ENCODE results near the gene WBP1.

WBP1 gene

GRCh38 chr2:74498500-74499266 is 40.4 kb downstream of the WBP1 start:
- Histone ChIP-seq H3K4me1 (ENCODE audit: control insufficient read depth, insufficient read depth, low read depth, low read length) (peaks cover 43% of the 10 kb centered on the region), H3K27ac (ENCODE audit: low read length, poor library complexity, severe bottlenecking) (no peak overlapping the region), H3K4me2 (ENCODE audit: low read length, poor library complexity, severe bottlenecking) (peak overlapping the region; percentile 75), H3K18ac (ENCODE audit: low read depth in 1 of 2, low read length in 2 of 2) (peak overlapping the region in 1 of 2 experiments; percentile 28), H2BK12ac (ENCODE audit: low read length in 2 of 2) (no peak overlapping the region), H2AFZ (ENCODE audit: low read depth, low read length) (no peak overlapping the region), H3K36me3 (ENCODE audit: control insufficient read depth in 1 of 2, insufficient read depth in 2 of 2, low read depth in 1 of 2, low read length in 2 of 2) (peaks cover 1 to 10% of the 10 kb centered on the region in 2 experiments), H2AK5ac (ENCODE audit: low read length, severe bottlenecking) (no peak overlapping the region), H2BK5ac (ENCODE audit: low read depth, low read length, poor library complexity, severe bottlenecking) (no peak overlapping the region), H3K9ac (ENCODE audit: low read length) (peak overlapping the region; percentile 77), H3K14ac (ENCODE audit: low read length in 2 of 2) (peak overlapping the region in 1 of 2 experiments; percentile 28), H3K4me3 (ENCODE audit: insufficient read depth in 1 of 2, low read depth in 1 of 2, low read length in 2 of 2) (peak overlapping the region; percentile 40 to 77), H3K27me3 (ENCODE audit: control insufficient read depth in 1 of 2, insufficient read depth in 1 of 2, low read length in 2 of 2) (peaks cover 0 to 55% of the 10 kb centered on the region in 2 experiments), H3K79me1 (replicated peaks; ENCODE audit: low read length, poor library complexity, severe bottlenecking) (peaks cover 3% of the 10 kb centered on the region), H3K23ac (ENCODE audit: low read length in 2 of 2) (peak overlapping the region in 1 of 2 experiments; percentile 99), H4K8ac (ENCODE audit: low read length) (no peak overlapping the region), H2BK15ac (ENCODE audit: low read depth, poor library complexity, severe bottlenecking) (no peak overlapping the region), H3K4ac (ENCODE audit: low read depth in 1 of 2, low read length in 2 of 2) (no peak overlapping the region), H2BK120ac (ENCODE audit: low read depth, low read length) (no peak overlapping the region), H4K91ac (ENCODE audit: low read length) (no peak overlapping the region), H3K9me3 (ENCODE audit: control insufficient read depth, low read length) (no peaks in the 10 kb centered on the region)
- peak; percentile 52 for DNase-seq
- WGBS: under 1% methylated on average over 41 of the region's 41 CpGs

- Histone ChIP-seq H3K27me3 (ENCODE audit: control insufficient read depth in 1 of 2, insufficient read depth in 1 of 2, low read length in 2 of 2) (peaks cover 0 to 55% of the 10 kb centered on the region in 2 experiments), H2BK12ac (ENCODE audit: low read length in 2 of 2) (no peak within 1 kb of the TSS), H3K79me1 (replicated peaks; ENCODE audit: low read length, poor library complexity, severe bottlenecking) (peaks cover 3% of the 10 kb centered on the region), H2BK120ac (ENCODE audit: low read depth, low read length) (no peak within 1 kb of the TSS), H2BK5ac (ENCODE audit: low read depth, low read length, poor library complexity, severe bottlenecking) (no peak within 1 kb of the TSS), H2AK5ac (ENCODE audit: low read length, severe bottlenecking) (no peak within 1 kb of the TSS), H3K4ac (ENCODE audit: low read depth in 1 of 2, low read length in 2 of 2) (no peak within 1 kb of the TSS), H3K23ac (ENCODE audit: low read length in 2 of 2) (peak within 1 kb of the TSS in 1 of 2 experiments; percentile 99), H3K4me2 (ENCODE audit: low read length, poor library complexity, severe bottlenecking) (peak within 1 kb of the TSS; percentile 75), H3K36me3 (ENCODE audit: control insufficient read depth in 1 of 2, insufficient read depth in 2 of 2, low read depth in 1 of 2, low read length in 2 of 2) (peaks cover 4 to 6% of the 10 kb centered on the region in 2 experiments), H4K8ac (ENCODE audit: low read length) (no peak within 1 kb of the TSS), H3K4me3 (ENCODE audit: insufficient read depth in 1 of 2, low read depth in 1 of 2, low read length in 2 of 2) (peak within 1 kb of the TSS; percentile 50 to 77), H3K18ac (ENCODE audit: low read depth in 1 of 2, low read length in 2 of 2) (peak within 1 kb of the TSS in 1 of 2 experiments; percentile 28), H2AFZ (ENCODE audit: low read depth, low read length) (no peak within 1 kb of the TSS), H2BK15ac (ENCODE audit: low read depth, poor library complexity, severe bottlenecking) (no peak within 1 kb of the TSS), H3K9ac (ENCODE audit: low read length) (peak within 1 kb of the TSS; percentile 77), H3K27ac (ENCODE audit: low read length, poor library complexity, severe bottlenecking) (no peak within 1 kb of the TSS), H3K14ac (ENCODE audit: low read length in 2 of 2) (peak within 1 kb of the TSS in 1 of 2 experiments; percentile 28), H4K91ac (ENCODE audit: low read length) (no peak within 1 kb of the TSS), H3K4me1 (ENCODE audit: control insufficient read depth, insufficient read depth, low read depth, low read length) (peaks cover 49% of the 10 kb centered on the region), H3K9me3 (ENCODE audit: control insufficient read depth, low read length) (no peaks in the 10 kb centered on the region)
- WGBS: 2% methylated on average over 65 of the region's 65 CpGs
- peak; percentile 45 for DNase-seq
Measured at GRCh38 chr2:74499267-74499939, 41.2 kb downstream of the WBP1 start, which contains the start of gene LBX2. Gene LBX2 (minus strand): TSS chr2:74499603. CDS start chr2:74499537, 66 bp downstream.

GRCh38 chr2:74499940-74500577 is 41.8 kb downstream of the WBP1 start:
- 35% methylated on average over 15 of the region's 15 CpGs for WGBS

GRCh38 chr2:74500578-74500946 is 42.3 kb downstream of the WBP1 start:
- Histone ChIP-seq H2BK5ac (ENCODE audit: low read depth, low read length, poor library complexity, severe bottlenecking) (no peak overlapping the region), H3K4ac (ENCODE audit: low read depth in 1 of 2, low read length in 2 of 2) (no peak overlapping the region), H2BK12ac (ENCODE audit: low read length in 2 of 2) (no peak overlapping the region), H2BK15ac (ENCODE audit: low read depth, poor library complexity, severe bottlenecking) (no peak overlapping the region), H3K79me1 (replicated peaks; ENCODE audit: low read length, poor library complexity, severe bottlenecking) (peaks cover 6% of the 10 kb centered on the region), H3K9me3 (ENCODE audit: control insufficient read depth, low read length) (no peaks in the 10 kb centered on the region), H3K27ac (ENCODE audit: low read length, poor library complexity, severe bottlenecking) (no peak overlapping the region), H3K14ac (ENCODE audit: low read length in 2 of 2) (no peak overlapping the region), H2BK120ac (ENCODE audit: low read depth, low read length) (no peak overlapping the region), H3K4me3 (ENCODE audit: insufficient read depth in 1 of 2, low read depth in 1 of 2, low read length in 2 of 2) (no peak overlapping the region), H4K8ac (ENCODE audit: low read length) (no peak overlapping the region), H4K91ac (ENCODE audit: low read length) (no peak overlapping the region), H3K4me1 (ENCODE audit: control insufficient read depth, insufficient read depth, low read depth, low read length) (peaks cover 54% of the 10 kb centered on the region), H2AK5ac (ENCODE audit: low read length, severe bottlenecking) (no peak overlapping the region), H3K23ac (ENCODE audit: low read length in 2 of 2) (no peak overlapping the region), H2AFZ (ENCODE audit: low read depth, low read length) (no peak overlapping the region), H3K4me2 (ENCODE audit: low read length, poor library complexity, severe bottlenecking) (no peak overlapping the region), H3K9ac (ENCODE audit: low read length) (no peak overlapping the region), H3K27me3 (ENCODE audit: control insufficient read depth in 1 of 2, insufficient read depth in 1 of 2, low read length in 2 of 2) (peaks cover 0 to 55% of the 10 kb centered on the region in 2 experiments), H3K18ac (ENCODE audit: low read depth in 1 of 2, low read length in 2 of 2) (no peak overlapping the region), H3K36me3 (ENCODE audit: control insufficient read depth in 1 of 2, insufficient read depth in 2 of 2, low read depth in 1 of 2, low read length in 2 of 2) (peaks cover 12 to 14% of the 10 kb centered on the region in 2 experiments)
- no peak for DNase-seq

More at GRCh38 chr2:74499940-74500577, 41.8 kb downstream of the WBP1 start:
- peaks cover 0 to 55% of the 10 kb centered on the region in 2 experiments for H3K27me3 ChIP-seq (ENCODE audit: control insufficient read depth in 1 of 2, insufficient read depth in 1 of 2, low read length in 2 of 2)
- H2AK5ac ChIP-seq (ENCODE audit: low read length, severe bottlenecking): no peak overlapping the region
- H3K36me3 ChIP-seq (ENCODE audit: control insufficient read depth in 1 of 2, insufficient read depth in 2 of 2, low read depth in 1 of 2, low read length in 2 of 2): peaks cover 7 to 9% of the 10 kb centered on the region in 2 experiments
- H3K4ac ChIP-seq (ENCODE audit: low read depth in 1 of 2, low read length in 2 of 2): no peak overlapping the region
- no peak overlapping the region for H3K27ac ChIP-seq (ENCODE audit: low read length, poor library complexity, severe bottlenecking)
- H3K4me3 ChIP-seq (ENCODE audit: insufficient read depth in 1 of 2, low read depth in 1 of 2, low read length in 2 of 2): peak overlapping the region in 1 of 2 experiments; percentile 77
- H3K9me3 ChIP-seq (ENCODE audit: control insufficient read depth, low read length): no peaks in the 10 kb centered on the region
- H3K14ac ChIP-seq (ENCODE audit: low read length in 2 of 2): no peak overlapping the region
- no peak overlapping the region for H4K8ac ChIP-seq (ENCODE audit: low read length)
- no peak overlapping the region for H2AFZ ChIP-seq (ENCODE audit: low read depth, low read length)
- H3K4me2 ChIP-seq (ENCODE audit: low read length, poor library complexity, severe bottlenecking): peak overlapping the region; percentile 75
- no peak overlapping the region for H2BK15ac ChIP-seq (ENCODE audit: low read depth, poor library complexity, severe bottlenecking)
- H3K23ac ChIP-seq (ENCODE audit: low read length in 2 of 2): no peak overlapping the region
- H2BK5ac ChIP-seq (ENCODE audit: low read depth, low read length, poor library complexity, severe bottlenecking): no peak overlapping the region
- no peak overlapping the region for H4K91ac ChIP-seq (ENCODE audit: low read length)
- peaks cover 49% of the 10 kb centered on the region for H3K4me1 ChIP-seq (ENCODE audit: control insufficient read depth, insufficient read depth, low read depth, low read length)
- H3K79me1 ChIP-seq (replicated peaks; ENCODE audit: low read length, poor library complexity, severe bottlenecking): peaks cover 3% of the 10 kb centered on the region
- H2BK12ac ChIP-seq (ENCODE audit: low read length in 2 of 2): no peak overlapping the region
- no peak overlapping the region for H3K18ac ChIP-seq (ENCODE audit: low read depth in 1 of 2, low read length in 2 of 2)
- no peak overlapping the region for H2BK120ac ChIP-seq (ENCODE audit: low read depth, low read length)
- DNase-seq: no peak
- peak overlapping the region; percentile 77 for H3K9ac ChIP-seq (ENCODE audit: low read length)
